Measurements from ENCODE around the gene CCDC93.
A peak's percentile ranks its signal among the peaks of the same experiment; 100 is the strongest.

Gene CCDC93

DNA sequence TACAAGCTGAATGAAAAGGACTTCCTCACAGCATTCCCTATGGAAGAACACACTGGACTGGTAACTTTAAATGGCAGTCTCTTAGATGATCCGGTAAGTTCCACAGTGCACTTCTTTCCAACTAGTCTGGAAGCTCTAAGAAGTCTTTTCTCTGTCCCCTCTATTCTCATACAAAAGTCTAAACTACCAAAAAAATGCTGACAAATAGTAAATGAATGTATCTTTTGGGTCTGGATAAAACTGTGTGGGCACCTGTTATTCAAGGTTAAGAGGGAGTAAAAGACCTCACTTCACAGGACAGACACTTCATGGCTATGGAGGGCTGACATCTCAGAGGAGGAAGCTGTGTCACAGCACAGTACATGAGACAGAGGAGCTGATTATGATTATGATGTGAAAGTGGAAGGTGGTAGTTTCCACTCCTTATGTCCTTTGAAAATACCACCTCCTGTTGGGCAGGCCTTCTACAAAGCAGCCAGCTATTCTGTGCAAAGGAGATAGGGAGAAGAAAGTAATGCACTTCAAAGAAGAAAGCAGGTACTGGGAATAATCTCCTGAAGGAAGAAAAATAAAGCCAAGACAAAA is 23.9 kb downstream of the CCDC93 start:
- DNase-seq (ENCODE audit: low read depth, low spot score), result no peak

DNA sequence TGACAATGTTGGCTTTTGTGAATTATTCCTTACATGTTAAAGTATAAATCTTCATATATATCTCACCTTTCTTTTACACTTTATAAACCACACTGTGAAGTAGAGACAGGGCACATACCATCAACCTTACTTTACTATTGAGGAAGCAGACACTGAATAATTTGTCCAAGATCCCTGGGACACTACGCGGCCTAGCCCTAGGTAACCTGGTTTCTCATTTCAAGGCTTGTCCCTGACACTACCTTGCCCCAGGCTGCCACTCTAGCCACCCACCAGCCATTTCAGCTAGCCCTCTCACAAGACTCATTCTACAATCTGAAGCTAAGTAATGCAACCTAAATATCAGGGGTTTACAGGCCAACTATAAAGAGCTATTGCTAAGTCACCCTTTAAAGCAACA is 26.7 kb downstream of the CCDC93 start:
- no peak for DNase-seq (ENCODE audit: low read depth, low spot score)

DNA sequence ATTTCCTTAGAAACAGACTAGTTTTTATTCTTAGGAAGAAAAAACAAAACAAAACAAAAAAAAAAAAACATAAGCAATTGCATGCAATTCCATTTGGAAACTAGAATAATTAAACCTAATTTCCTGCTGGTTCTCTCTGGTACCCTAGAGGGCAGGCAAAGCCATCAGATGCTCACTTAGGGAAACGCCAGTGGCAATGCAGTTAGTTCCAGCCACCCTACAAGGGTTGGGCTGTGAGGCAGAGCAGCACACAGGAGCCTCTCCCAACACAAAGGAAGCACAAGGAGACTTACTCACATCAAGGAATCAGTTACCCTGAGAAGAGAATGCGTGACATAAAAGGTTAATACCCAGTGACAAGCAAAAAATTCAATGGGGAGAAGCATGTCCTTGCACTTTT is 28.8 kb downstream of the CCDC93 start:
- DNase-seq (ENCODE audit: low read depth, low spot score), result no peak

DNA sequence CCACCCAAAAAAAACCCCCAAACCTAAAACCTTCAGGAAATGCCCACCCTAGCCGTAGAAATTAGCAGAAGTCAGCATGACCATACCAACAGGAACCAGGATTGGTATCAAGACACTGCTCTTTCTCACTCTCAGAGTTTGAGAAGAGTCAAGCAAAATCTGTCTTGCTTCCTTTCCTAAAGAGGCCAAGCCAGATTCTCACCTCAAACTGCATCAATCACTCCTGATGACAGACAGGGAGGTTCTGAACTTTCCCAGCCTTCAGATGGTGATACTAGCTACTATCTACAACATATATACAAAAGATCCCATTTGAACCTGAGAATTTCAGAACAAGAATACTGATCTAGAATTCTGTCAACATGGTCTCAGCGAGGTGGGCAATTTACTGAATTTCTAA is 29.7 kb downstream of the CCDC93 start:
- no peak for DNase-seq (ENCODE audit: low read depth, low spot score)

DNA sequence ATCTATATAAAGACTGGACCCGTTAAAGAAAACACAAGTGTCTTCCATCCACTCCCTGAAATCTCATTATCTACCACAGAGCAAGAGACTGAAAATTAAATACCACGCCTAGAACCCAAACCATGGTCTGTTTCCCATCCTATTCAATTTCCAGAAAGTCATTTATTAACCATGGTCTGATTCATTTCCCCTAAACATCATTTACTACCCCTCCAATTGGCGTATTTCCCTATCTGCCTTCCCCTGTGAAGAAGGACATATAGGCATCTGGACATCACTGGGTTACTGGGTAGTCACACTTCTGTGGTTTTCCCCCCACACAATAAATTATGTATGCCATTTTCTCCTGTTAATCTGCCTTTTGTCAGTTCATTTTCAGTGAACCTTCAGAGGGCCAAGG is 30.8 kb downstream of the CCDC93 start:
- no peak for DNase-seq (ENCODE audit: low read depth, low spot score)

DNA sequence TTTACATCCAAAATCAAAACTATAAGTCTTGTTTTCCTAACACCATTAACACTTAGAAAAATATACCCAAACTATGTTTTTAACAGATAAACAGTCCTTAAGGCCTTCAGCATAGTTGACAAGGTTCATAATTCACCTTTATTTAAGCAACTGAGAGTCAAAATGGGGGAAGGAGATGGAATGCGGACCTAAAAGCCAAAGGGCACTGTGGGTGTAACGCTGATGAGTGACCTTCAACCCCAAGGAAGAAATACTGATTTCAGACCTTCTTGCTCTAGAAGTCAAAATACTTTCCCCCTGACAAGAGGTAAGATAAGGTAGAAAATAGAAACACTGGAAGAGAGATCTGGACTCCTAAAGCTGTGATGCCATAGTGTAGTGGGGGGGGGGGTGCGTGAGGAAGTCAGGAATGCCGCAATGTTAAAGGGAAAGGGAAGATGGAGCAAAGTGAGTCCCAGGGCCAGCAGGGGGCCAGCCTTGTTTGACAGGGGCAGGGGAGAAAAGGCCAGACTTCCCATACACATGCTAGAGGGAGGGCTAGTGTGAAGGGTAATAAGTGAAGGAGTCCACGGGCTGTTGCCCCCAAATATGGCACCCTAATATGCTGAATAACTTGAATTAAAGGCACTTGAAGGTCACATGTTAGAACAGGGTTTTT is 31.4 kb downstream of the CCDC93 start:
- DNase-seq (ENCODE audit: low read depth, low spot score), result no peak

DNA sequence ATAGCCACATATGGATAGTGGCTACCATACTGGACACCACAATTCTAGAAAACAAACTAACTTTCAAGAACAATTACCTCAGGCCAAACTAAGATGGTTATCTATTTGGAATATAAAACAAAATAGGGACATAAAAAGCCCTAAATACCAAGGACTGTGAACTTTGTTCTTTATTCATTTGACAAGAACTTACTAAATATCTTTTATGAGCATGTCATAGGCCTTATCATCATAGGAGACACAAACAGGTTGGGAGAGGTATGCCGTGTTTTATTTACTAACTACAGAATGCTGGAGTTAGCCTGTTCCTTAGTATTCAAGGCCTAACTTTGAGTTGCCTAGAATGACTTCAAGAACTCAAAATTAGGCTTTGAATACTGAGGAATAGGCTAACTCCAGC is 32.1 kb downstream of the CCDC93 start:
- no peak for DNase-seq (ENCODE audit: low read depth, low spot score)

DNA sequence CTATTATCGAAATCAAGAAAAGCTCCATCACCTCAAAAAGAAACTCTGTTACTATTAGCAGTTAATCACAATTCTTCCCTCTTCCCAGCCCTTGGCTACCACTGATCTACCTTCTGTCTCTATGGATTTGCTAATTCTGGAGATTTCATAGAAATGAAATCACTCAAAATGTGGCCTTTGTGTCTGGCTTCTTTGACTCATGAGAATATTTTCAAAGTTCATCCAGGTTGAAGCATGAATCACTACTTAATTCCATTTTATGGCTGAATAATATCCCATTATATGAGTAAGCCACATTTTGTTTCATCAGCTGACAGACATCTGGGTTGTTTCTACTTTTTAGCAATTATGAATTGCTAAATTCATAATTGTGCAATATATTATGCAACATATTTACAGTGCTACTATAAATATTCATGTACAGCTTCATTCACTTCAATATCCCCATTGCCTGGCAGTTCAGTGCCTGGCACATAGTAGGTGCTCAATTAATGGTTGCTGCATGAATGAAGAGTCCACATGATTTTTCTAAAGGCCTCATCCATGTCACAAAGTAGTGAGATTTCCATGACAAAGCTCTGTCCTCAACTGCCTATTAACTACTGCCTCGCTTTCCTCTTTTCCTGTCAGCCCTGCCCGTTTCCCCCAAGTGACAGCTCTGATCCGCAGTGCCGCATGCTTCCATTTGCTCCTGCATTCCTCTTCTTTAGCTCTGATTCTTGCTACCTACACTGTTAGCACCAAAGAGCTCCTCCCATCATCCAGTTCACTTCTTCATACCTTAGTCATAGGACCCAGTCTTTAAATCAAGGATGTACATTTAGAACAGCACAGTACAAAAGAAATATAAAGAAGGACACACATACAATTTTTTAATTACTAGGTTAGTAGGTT is 32.8 kb downstream of the CCDC93 start:
- no peak for DNase-seq (ENCODE audit: low read depth, low spot score)

DNA sequence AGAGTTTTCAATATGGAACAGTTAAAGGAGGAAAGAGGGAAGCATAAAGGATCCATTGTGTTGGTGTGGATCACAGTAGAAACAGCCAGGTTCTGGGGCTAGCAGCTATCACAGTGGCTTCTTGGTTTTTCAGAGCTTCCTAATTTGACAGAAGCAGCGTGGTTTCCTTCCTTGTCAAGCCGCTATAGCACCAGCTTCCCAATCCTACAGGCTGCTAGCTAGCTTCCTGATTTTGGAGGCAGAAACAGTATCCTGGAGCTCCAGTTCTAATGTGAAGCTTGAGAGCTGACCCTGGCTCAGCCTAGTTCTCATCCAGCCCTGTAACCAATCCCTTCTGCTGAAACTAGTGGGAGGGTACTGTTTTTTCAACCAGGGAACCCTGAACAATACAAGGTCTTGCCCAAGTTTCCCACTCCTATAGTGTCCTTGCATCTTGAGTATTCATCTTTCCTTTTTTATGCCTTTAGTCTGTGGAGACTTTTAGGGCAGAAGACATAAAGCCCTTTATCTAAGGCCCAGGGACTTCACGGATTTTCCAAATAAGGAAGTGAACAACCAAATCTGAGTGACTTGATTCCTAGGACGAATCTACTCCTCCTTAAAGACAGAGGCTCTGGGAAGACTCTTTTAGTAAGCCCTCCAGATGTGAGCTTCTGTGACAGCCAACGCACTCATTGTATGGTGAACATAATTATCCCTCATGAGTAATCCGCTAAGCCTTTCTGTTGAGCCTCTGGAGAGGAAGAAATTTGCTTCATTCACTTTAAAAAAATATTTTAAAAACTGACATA is 33.8 kb downstream of the CCDC93 start:
- DNase-seq (ENCODE audit: low read depth, low spot score), result no peak

DNA sequence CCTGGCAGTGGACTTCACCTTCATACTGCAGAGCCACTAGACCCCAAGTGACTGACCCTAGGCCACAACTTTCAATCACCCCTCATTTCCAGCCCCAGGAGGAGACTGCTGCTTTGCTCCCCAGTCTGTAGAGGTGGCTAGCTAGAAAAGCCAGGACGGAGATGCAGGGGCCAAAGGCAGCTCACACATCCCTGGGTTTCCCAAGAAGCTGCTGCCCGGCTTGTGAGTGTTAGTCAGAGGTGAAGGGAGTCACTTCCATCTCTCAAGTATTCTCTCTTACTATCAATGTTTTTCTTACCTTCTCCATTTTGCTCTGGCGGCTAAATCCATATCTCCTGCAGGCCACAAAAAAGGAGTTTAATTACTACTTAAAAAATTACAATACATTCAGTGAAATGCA is 36.2 kb downstream of the CCDC93 start:
- DNase-seq (ENCODE audit: low read depth, low spot score), result no peak

DNA sequence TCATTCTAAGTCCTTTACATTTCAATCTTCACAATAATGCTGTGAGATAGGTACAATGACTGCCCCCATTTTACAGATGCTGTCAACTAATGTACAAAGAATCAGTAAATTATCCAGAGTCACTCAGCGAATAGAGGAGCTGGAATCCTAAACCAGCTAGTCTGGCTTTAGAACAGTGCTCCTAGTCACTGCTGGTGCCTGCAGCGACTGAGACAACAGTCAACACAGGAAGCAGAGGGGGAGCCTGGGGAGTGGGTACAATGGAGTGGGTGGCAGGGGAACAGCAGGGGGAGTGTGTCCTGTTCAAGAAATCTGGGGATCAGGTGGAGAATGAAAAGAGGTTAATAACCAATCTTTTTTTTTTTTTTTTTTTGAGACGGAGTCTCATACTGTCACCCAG is 37.3 kb downstream of the CCDC93 start:
- no peak for DNase-seq (ENCODE audit: low read depth, low spot score)

DNA sequence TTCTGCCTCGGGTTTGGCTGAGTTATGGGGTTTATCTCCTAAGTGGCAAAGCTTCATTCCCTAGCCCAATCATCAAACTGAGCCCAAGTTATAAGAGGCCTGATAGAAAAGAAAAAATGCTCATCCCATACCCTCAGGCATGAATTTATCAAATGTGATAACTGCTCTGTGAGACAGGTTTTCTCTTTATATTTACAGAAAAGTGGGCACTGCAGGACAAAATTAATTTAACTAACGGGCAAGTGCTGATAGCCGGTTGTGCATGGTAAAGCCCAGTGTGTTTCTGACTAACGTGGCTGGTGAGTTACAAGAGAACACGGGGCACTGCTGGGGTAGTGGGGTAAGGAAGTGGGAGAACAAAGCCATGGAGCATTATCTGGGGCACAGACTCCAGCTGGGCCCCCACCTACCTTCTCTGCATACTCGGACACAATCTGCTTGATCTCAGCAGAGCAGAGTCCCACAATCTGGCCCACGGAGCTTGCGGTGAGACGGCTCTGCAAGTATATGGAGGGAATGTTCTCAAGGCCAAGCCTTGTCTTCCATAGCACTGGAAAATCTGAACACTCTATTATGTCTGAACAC is 40.3 kb downstream of the CCDC93 start:
- DNase-seq (ENCODE audit: low read depth, low spot score), result no peak

DNA sequence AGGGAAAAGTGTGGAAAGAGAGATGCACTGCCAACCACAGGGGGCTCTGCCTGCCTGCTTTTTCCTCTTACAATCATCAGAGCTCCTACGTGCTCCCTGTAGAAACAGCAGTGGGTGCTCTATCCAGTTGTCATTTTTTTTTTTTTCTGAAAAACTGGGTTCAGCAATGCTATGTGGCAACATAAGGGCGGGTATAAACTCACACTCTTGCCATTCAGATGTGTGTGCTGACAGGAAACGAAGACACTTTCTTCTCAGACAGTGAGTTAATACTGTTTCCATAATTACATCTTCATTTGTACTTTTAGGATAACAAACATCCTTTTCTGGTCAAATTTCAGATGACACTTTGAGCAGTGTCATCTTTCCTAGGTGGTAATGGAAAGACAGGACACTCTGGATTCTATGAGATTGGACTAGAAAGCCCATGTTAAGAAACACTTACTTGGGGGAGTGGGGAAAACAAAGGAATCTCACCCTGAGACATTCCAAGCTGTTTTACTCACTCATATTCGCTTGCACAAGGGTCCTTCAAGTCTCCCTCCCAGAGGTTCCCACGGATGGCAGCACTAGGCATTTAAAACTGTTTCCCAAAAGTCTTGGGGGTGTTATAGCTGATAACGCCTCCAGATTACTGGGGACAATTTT is 41.3 kb downstream of the CCDC93 start:
- DNase-seq (ENCODE audit: low read depth, low spot score), result no peak

DNA sequence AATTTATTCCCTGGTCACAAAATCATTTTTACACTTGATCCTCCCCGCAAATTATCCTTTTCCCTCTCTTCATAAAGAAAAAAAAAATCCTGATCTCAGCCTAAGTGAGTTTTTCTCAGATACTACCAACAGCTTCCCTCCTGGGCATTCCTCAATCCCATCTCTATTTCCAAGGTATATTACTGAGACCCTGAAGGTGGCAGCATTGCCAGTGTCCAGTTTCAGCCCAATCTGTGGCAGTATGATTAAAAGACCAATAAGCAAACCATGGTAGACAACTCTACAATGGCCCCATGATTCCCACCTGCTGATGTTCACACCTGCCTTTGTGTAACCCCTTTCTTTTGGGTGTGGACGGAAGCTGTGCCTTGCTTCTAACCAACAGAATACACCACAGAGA is 45.1 kb downstream of the CCDC93 start:
- no peak for DNase-seq (ENCODE audit: low read depth, low spot score)

DNA sequence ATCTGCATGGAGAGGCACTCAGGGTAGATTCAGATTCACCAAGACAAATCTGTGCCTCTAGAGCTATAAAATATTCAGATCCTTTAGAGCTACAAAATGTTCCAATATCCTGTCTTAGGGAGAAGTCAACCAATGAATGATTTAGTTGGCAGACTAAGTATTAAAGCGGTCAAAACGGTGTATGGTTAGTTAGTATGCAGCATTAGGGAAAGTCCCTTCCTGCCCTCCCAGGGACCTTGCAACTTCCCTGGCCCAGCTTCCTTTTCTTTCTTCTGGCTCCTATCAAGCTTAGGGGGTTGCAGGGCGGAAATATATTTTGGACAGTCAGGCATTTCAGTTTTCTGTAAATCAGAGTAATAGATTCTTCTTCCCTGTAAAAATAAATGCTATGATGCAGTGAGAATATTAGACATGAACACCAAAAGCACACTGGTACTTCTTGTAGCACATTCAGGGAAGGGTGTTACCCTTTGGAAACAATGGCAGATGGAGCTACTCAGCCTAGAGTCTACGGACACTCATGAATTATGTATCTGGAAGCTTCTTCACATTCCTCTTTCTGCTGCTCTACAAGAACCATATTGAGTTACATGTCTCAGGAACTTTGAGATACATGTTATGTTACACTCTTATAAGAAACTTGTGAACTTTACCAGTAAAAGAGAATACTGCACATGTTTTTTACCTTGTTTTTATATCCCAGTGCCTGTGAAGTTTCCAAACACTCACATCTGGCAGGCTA is 45.7 kb downstream of the CCDC93 start:
- no peak for DNase-seq (ENCODE audit: low read depth, low spot score)

DNA sequence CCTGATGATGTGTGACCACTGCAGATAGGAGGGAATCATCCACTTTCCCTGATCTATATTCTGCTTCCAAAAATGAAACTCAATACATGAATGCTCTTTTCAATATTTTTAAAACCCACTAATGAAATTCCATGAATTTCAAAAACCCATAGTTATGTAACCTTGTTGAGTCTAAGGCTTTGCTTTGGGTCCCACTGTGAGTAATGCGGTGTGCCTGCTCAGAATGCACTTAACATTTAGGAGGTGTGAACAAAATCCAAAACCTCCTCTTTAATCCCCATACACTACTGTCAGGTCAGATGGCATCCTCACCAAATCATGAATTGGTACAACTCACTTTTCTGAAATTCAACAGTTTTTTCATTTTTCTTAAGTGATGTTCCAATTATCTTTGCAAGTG is 50.4 kb downstream of the CCDC93 start:
- DNase-seq (ENCODE audit: low read depth, low spot score), result no peak

DNA sequence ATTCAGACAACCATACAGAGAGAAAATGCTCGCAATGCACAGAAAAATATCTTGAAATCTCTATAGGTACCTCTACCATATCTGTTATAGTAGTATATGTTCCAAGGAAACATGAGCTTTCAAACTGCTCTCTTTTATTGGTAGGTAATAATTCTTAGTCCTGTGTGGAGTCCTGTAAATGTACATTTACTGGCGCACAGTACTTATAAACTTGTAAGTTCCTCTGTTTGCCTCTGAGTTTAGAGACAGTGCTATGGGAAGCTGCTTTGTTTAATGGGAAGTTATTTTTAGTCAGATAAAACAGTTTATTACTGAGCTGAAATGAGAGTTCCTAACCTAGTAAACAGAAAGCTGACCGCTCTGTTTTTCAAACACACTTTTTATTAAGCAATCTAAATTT is 52.7 kb downstream of the CCDC93 start:
- no peak for DNase-seq (ENCODE audit: low read depth, low spot score)

DNA sequence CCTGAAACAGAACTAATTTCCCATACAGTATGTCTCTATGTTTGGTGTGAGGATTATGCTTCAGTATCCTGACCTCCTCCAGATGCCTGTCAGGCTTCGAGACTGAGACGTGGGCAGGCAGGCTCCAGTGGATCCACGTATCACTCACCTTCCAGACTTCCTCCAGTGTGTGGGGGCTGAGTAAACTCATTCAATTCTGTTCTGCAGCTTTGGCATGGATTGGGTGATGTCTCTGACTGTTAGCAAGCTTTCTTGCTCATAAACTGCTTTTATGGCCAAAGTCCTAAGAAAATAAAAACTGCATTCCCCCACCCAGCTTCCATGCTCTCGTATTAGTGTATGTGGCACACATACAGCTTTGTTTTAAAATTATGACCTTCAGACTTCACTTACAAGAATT is 53.6 kb downstream of the CCDC93 start:
- DNase-seq (ENCODE audit: low read depth, low spot score), result no peak

DNA sequence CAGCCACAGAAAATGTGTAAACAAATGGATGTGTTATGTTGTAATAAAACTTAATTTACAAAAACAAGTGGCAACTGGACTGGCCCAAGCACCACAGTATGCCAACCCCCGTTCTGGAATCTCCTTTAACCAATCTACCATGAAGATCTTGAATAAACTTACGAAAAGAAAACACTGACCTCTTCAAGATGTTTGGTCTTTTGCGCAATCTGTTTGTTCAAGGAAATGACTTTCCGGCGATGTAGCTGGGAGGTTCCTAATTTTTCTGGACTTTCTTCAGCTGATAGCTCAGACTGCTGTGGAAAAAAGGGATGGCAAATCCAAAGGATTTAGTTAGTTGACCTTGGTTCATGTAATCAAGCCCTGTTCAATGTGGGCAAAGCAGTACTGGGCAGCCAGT is 55.7 kb downstream of the CCDC93 start:
- DNase-seq (ENCODE audit: low read depth, low spot score), result peak; percentile 41

DNA sequence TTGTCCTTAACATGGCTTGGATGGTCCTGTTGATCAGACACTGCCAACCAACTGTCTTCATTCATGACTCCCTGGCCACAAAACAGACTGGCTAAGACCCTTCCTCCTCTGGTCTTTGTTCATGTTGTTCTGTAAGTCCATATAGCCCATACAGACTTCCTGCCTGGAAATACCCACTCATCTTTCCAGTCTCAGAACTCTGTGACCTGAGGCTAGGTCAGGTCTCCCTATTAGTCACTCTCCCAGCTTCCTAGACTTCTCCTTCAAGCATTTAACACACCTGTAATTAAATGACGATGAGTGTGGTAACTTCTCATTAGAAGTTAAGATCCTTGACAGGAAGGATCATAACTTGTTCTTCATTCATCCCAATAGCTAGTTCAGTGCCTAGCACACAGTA is 56.3 kb downstream of the CCDC93 start:
- DNase-seq (ENCODE audit: low read depth, low spot score), result no peak
